ENCODE measurements around the gene SLC52A1.

The SLC52A1 gene

DNA sequence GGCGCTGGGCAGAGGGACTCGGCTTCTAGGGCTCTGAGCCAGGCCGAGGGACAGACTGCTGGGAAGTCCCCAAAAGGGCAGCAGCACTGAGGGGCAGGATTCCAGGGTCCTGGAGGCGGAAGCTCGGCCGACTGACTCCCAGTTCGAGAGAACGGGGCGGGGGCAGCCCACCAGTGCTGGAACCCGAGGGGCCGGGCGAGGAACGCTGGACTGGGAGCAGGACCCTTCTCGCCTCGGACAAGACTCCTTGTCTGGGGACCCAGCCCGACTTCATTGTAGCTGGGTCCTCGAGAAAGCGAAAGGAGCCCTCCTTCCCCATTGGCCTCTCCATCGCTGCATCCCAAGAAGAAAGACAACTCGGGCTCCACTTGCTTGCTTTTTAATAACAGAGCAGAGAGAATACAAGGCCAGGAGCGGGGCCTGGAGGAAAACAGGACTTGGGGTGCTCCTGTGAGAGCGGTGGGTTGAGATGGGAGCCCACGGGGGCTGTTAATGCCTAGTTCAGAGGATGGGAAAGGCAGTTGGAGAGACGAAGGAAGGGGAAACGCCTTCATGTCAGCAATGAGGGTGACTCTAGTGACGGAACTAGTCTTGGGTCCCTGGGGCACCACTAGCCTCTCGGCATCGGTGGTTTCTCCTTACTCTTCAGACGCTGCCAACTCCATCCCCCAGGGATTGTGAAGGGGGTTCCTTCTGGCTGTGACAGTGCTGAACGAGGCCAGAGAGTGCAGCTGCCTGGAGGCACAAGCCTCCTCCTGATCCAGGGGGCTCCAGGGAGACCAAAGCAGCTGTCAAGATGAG is 47.3 kb downstream of the SLC52A1 start:
- no peak for DNase-seq (ENCODE audit: low spot score)

DNA sequence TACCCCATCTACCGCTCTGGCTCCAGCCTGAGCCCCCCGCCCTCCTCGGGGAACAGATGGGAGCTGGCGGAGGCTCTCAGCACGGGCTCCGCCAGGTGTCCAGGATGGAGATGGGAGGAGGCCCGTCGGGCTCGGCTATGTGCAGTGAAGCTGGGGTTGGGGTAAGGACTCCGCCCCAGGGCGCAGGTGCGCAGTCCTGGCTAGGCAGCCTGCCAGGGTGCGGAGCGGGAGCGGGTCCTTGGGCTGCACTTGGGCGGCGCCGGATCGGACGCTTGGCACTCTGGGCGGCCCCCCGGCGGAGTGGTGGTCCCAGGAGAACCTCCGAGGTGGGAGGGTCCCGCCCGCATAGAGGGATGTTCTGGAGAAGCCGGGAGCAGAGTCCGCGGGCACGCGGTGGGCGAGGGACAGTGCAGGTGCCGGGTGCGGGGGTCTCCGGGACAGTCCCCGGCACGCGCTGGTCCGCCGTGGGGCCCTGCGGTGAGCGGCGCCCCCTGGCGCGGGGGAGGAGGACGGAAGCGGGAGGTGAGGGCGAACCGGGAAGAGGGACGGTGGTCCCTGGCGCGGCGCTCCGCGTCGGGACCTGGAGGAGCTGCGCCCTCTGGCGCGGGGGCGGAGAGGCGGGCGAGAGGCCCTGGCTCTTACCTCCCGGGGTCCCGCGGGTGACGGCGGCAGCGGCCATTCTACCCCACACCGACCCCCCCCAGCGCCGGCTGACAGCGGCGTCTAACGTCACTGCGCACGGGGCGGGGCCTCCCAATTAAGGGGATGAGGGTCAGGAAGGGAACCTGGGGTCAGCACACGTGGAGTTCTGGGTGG is 48.1 kb downstream of the SLC52A1 start, which contains the start of gene CAMTA2:
Gene CAMTA2 (minus strand): TSS at position 725 of the 816 bp plus-strand sequence. CDS start 1,453 bp downstream, outside the sequence.
- DNase-seq (ENCODE audit: low spot score), result peak; percentile 78

DNA sequence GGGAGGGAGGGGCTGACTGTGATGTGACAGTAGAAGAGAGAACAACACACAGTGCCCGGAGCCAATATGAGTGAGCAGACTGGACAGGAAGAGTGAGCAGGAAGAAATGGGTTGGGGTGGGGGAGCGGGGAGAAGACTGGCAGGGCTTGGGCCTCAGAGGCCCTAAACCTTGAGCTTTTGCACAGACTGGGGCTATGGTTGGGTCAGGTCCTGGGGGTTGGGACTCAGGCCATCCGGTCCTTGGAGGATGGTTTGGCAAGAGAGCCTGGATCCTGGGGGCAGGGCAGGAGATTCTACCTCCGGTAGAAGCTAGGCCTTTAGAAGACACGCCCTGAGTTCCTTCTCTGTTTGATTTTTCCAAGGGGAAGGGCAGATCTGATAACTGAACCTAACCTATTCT is 48.8 kb downstream of the SLC52A1 start:
- DNase-seq (ENCODE audit: low spot score), result no peak

Measured in hematopoietic multipotent progenitor cell treated with erythropoietin and hydrocortisone succinate and interleukin-3 and kit ligand, for 15 days (in vitro differentiated cells).